Osteoblast (primary cell): ENCODE results near the gene FBXL14. TPM values are rescaled to one million over a fixed set of nuclear protein-coding genes. Genes with fewer than 3 reads are reported as not detected.
A peak's percentile ranks its signal among the peaks of the same experiment; 100 is the strongest.

ENCODE experiments used
- DNase-seq: peaks from one replicate; pipeline ENCODE4 v3.0.0; 2011; ENCODE audit warnings: low spot score, mixed read lengths; ENCODE audit not compliant: insufficient read length; ENCODE audit errors: missing footprints
- H2AFZ ChIP-seq: 2 replicates; pipeline ENCODE4 v1.6.0; 2011; ENCODE audit warnings: mild to moderate bottlenecking, low read length
- H3K27ac ChIP-seq: 2 replicates; pipeline ENCODE4 v1.5.1; 2011; ENCODE audit warnings: mild to moderate bottlenecking, low read depth, low read length, moderate library complexity
- H3K27me3 ChIP-seq: 2 replicates; pipeline ENCODE4 v1.6.0; 2012; ENCODE audit warnings: mild to moderate bottlenecking, control low read depth, inconsistent platforms, low read length, moderate library complexity; ENCODE audit not compliant: insufficient read depth
- H3K36me3 ChIP-seq: 2 replicates; pipeline ENCODE4 v1.5.1; 2011; ENCODE audit warnings: mild to moderate bottlenecking, low read length, control low read depth, moderate library complexity; ENCODE audit not compliant: insufficient read depth
- H3K4me1 ChIP-seq: 2 replicates; pipeline ENCODE4 v1.5.1; 2011; ENCODE audit warnings: mild to moderate bottlenecking, low read length, control low read depth, moderate library complexity; ENCODE audit not compliant: insufficient read depth
- H3K4me2 ChIP-seq: 2 replicates; pipeline ENCODE4 v1.6.0; 2011; ENCODE audit warnings: mild to moderate bottlenecking, low read length; ENCODE audit not compliant: insufficient read depth
- H3K4me3 ChIP-seq: fragments of 200-600 bp; sonication (generic); 3 replicates; pipeline ENCODE4 v1.5.1; 2012; ENCODE audit warnings: mild to moderate bottlenecking, low read length, inconsistent platforms; ENCODE audit not compliant: insufficient read depth
- H3K79me2 ChIP-seq: 2 replicates; pipeline ENCODE4 v1.6.0; 2012; ENCODE audit warnings: mild to moderate bottlenecking, low read length, control low read depth, inconsistent platforms; ENCODE audit not compliant: insufficient read depth
- H3K9me3 ChIP-seq: 2 replicates; pipeline ENCODE4 v1.5.1; 2011; ENCODE audit warnings: low read depth, low read length, control low read depth
- H4K20me1 ChIP-seq: 2 replicates; pipeline ENCODE4 v1.6.0; 2012; ENCODE audit warnings: mild to moderate bottlenecking, low read length, control low read depth; ENCODE audit not compliant: insufficient read depth
- total RNA-seq: library from RNA; depleted of rRNA; stranded (reverse); fragments of >200 nt; gene quantifications from 2 replicates; pipeline ENCODE4 v1.2.3, GENCODE V29; 2012
- TF ChIP-seq, protein P1 (sequence below): IDR thresholded peaks from 2 replicates; pipeline ENCODE4 v1.5.1; 2011; ENCODE audit warnings: mild to moderate bottlenecking, low read depth, low read length, moderate library complexity; ENCODE audit errors: extremely low read depth

Gene FBXL14
- total RNA-seq, 1 donor: 9.8 TPM

DNA sequence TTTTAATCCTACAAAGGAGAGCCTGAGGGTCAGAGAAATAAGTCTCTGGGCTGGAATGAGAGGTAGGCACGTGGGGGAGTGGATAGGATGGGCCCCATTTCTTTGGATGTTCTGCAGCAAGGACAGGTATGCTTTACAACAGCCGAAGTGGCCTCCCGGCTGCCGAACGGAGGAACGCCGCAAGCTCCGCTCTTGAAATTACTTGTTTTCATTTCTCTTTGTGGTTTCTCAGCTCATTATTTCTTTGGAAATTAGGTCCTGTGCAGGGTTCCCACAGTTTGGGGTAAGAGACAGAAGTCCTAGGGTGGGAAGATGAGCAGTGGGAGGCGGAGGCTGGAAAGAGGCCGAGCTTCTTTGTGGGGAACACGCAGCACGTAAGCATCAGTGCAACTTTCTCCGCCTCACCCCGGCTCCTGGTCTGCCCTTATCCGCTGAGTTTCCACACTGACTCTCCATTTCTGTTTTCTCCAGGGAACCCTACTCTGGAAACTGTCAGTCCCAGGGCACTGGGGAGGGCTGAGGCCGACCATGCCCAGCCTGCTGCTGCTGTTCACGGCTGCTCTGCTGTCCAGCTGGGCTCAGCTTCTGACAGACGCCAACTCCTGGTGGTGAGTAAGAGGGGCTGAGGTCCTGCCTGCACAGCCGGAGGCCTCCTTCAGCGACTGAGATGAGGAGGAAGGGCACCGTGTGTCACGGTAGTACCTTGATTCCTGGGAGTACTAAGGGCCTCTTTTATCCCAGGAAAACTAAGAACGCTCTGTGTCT is 36.6 kb upstream of the FBXL14 start:
- Histone ChIP-seq H3K4me2 (peak overlapping the region; percentile 67), H3K79me2 (peaks cover 68% of the 10 kb centered on the region), H3K4me3 (peak overlapping the region; percentile 56), H3K36me3 (peaks cover 52% of the 10 kb centered on the region), H3K27ac (peak overlapping the region; percentile 49), H3K4me1 (peaks cover 19% of the 10 kb centered on the region), H4K20me1 (peaks cover 16% of the 10 kb centered on the region), H3K27me3 (no peaks in the 10 kb centered on the region), H2AFZ (no peak overlapping the region), H3K9me3 (no peaks in the 10 kb centered on the region)
- peak; percentile 90 for DNase-seq
- TF ChIP-seq, protein P1, sequence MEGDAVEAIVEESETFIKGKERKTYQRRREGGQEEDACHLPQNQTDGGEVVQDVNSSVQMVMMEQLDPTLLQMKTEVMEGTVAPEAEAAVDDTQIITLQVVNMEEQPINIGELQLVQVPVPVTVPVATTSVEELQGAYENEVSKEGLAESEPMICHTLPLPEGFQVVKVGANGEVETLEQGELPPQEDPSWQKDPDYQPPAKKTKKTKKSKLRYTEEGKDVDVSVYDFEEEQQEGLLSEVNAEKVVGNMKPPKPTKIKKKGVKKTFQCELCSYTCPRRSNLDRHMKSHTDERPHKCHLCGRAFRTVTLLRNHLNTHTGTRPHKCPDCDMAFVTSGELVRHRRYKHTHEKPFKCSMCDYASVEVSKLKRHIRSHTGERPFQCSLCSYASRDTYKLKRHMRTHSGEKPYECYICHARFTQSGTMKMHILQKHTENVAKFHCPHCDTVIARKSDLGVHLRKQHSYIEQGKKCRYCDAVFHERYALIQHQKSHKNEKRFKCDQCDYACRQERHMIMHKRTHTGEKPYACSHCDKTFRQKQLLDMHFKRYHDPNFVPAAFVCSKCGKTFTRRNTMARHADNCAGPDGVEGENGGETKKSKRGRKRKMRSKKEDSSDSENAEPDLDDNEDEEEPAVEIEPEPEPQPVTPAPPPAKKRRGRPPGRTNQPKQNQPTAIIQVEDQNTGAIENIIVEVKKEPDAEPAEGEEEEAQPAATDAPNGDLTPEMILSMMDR: no peak

DNA sequence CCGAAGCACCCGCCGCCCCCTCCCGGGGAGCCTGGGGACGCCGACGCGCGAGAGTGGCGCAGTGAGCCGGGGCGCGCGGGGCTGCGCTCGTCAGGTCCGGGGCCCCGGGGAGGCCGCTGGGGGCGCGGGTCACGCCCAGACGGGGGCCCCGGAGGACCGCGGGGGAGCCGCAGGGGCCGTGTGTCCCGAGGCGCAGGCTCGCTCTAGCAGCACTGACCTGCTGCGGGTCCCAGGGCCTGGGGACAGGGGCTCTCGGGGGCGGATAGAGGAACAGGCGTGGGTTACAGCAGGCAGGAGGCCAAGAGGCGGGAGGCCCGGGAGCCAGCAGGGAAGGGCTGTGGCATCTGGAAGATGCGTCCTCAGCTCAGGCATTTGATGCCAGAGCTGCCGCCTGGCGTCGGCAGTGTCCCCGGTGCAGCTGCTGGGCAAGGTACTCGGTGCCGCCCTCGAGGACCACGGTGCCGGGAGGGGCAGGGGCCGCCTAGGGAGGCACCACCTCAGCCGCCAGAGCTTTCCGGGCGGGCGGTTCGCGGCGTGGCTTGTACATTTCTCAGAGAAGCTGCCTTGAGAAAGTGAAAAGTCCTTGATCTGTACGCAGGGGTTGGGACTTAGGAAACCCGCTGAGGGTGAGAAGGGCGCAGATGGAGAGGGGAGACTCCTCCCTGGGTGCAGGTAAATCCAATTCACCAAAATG is 35.9 kb upstream of the FBXL14 start:
- no peaks in the 10 kb centered on the region for H3K27me3 ChIP-seq
- peaks cover 11% of the 10 kb centered on the region for H4K20me1 ChIP-seq
- no peaks in the 10 kb centered on the region for H3K9me3 ChIP-seq
- H2AFZ ChIP-seq: no peak overlapping the region
- peaks cover 45% of the 10 kb centered on the region for H3K36me3 ChIP-seq
- H3K79me2 ChIP-seq: peaks cover 62% of the 10 kb centered on the region
- H3K4me2 ChIP-seq: peak overlapping the region; percentile 67
- peak; percentile 88 for DNase-seq
- H3K4me3 ChIP-seq: peak overlapping the region; percentile 56
- TF ChIP-seq, protein P1: no peak
- peaks cover 24% of the 10 kb centered on the region for H3K4me1 ChIP-seq
- peak overlapping the region; percentile 49 for H3K27ac ChIP-seq

DNA sequence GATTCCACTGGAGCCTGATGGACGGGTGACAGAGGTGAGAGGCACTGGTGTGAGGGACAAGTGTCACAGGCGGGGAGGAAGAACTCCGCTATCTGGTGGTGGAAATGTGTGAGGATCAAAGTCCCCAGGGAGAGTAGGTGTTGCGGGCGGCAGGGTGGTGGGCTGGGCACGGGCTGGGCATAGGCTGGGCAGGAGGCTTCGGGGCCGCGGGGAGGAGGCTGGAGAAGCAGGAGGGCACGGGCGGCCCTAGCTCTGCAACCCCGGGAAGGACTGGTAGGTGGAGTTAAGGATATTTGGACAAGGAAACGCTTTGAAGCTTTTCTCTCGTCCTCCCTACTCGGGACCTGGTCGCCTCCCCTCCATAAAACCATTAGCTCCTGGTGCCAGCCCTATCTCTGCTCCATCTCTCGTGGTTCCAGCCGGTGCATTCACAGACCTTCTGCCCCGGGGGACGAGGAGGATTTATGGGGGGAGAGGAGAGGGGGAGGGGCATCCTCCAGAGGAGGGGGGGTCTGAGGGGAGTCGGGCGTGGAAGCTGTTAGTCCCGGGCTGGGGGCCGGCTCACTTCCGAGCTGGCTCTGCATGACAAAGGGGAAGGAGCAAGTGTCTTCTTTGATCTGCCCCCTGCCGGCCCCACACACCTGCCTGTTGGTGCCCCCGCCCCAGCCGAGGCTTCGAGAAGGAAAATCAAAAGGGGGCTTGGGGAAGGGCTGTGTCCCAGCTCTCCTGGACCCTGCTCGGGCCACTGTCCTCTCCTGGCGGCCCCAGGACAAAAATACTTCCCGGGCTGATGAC is 35.2 kb upstream of the FBXL14 start:
- Histone ChIP-seq H3K4me2 (peak overlapping the region; percentile 67), H4K20me1 (peaks cover 5% of the 10 kb centered on the region), H3K79me2 (peaks cover 59% of the 10 kb centered on the region), H2AFZ (no peak overlapping the region), H3K9me3 (no peaks in the 10 kb centered on the region), H3K4me3 (peak overlapping the region; percentile 56), H3K27me3 (no peaks in the 10 kb centered on the region), H3K36me3 (peaks cover 39% of the 10 kb centered on the region), H3K4me1 (peaks cover 31% of the 10 kb centered on the region), H3K27ac (no peak overlapping the region)
- DNase-seq: peak; percentile 83
- TF ChIP-seq, protein P1: no peak
